A549 (cell line): ENCODE results near the gene HLA-DQB1. TPM values are rescaled to one million over a fixed set of nuclear protein-coding genes. Genes with fewer than 3 reads are reported as not detected.

Experiments used
- ATAC-seq, 2 experiments: fragments of 200-7000 bp in 1 of 2; fragments of >200 bp in 1 of 2; cut with Nextera tagmentation in 1 of 2; cut with Tn5 transposase in 1 of 2; 3 replicates each; pipeline versions ENCODE4 v1.8.0 to v1.9.1; 2018 to 2020; ENCODE audit warnings: mild to moderate bottlenecking in 1 of 2, moderate library complexity in 1 of 2
- CTCF ChIA-PET: fragments of 300-600 bp; sonication (Branson Sonifier 250); formaldehyde crosslinking; extraction: SDS; loops from one replicate; lab custom pipeline; 2021; ENCODE audit warnings: antibody characterized with exemption, inconsistent platforms; lab: Yijun Ruan, JAX
- POLR2A ChIA-PET: fragments of 350-600 bp; formaldehyde crosslinking; extraction: SDS; loops from one replicate; lab custom pipeline; 2021; ENCODE audit warnings: antibody characterized with exemption, inconsistent platforms; lab: Yijun Ruan, JAX
- DNase-seq, 2 experiments: peaks; one replicate each; pipeline versions ENCODE4 v3.0.0 to v3.0.0-alpha.2; 2011 to 2016; ENCODE audit warnings: low read depth in 1 of 2, low spot score in 1 of 2
- FAIRE-seq: peaks from 2 replicates; lab custom pipeline; 2011; peaks lifted over from hg19 to GRCh38; lab: Jason Lieb, UNC
- H3K27ac ChIP-seq, 2 experiments: fragments of >200 bp; sonication (Bioruptor Twin); formaldehyde crosslinking; 3 replicates each; pipeline ENCODE4 v1.5.1; 2016 to 2017
- H3K4me1 ChIP-seq: fragments of >200 bp; sonication (Bioruptor Twin); formaldehyde crosslinking; 3 replicates; pipeline ENCODE4 v1.6.1; 2016
- H3K4me2 ChIP-seq: fragments of >200 bp; sonication (Bioruptor Twin); formaldehyde crosslinking; 3 replicates; pipeline ENCODE4 v1.6.1; 2016
- H3K4me3 ChIP-seq: fragments of >200 bp; sonication (Bioruptor Twin); formaldehyde crosslinking; 3 replicates; pipeline ENCODE4 v1.5.1; 2016
- H3K9me3 ChIP-seq: fragments of >200 bp; sonication (Bioruptor Twin); formaldehyde crosslinking; 3 replicates; pipeline ENCODE4 v1.6.1; 2016
- BHLHE40 ChIP-seq: IDR thresholded peaks from 2 replicates; pipeline ENCODE4 v1.6.1; 2012; ENCODE audit warnings: low read depth, low read length, inconsistent platforms
- CBX2 ChIP-seq: fragments of 200-600 bp; sonication (generic); IDR thresholded peaks from 2 replicates; pipeline ENCODE4 v1.6.1; 2016; ENCODE audit warnings: low read depth, mild to moderate bottlenecking, borderline replicate concordance
- CEBPB ChIP-seq, 2 experiments: fragments of >200 bp in 1 of 2; sonication (Bioruptor Twin) in 1 of 2; formaldehyde crosslinking in 1 of 2; IDR thresholded peaks; 2 replicates each; pipeline ENCODE4 v1.6.1; 2012 to 2016
- CHD2 ChIP-seq: fragments of 150-350 bp; IDR thresholded peaks from 2 replicates; pipeline ENCODE4 v1.6.1; 2014; ENCODE audit warnings: low read length; ENCODE audit not compliant: partially characterized antibody
- EHF ChIP-seq: fragments of 250-450 bp; sonication (Bioruptor Pico); IDR thresholded peaks from 2 replicates; pipeline ENCODE4 v1.5.0; 2020; ENCODE audit warnings: mild to moderate bottlenecking
- EHMT2 ChIP-seq: fragments of 200-600 bp; sonication (generic); IDR thresholded peaks from 2 replicates; pipeline ENCODE4 v1.6.1; 2016; ENCODE audit warnings: antibody characterized with exemption, low read depth, mild to moderate bottlenecking, moderate library complexity
- EP300 ChIP-seq, 2 experiments: fragments of >200 bp; sonication (Bioruptor Twin); formaldehyde crosslinking; IDR thresholded peaks; 2 replicates in 1 of 2; 3 replicates in 1 of 2; pipeline ENCODE4 v1.6.1; 2016 to 2017
- ESRRA ChIP-seq: fragments of 150-350 bp; IDR thresholded peaks from 2 replicates; pipeline ENCODE4 v1.6.1; 2014; ENCODE audit warnings: mild to moderate bottlenecking, low read length, borderline replicate concordance
- FOSL2 ChIP-seq, 2 experiments: fragments of 450-650 bp in 1 of 2; fragments of >200 bp in 1 of 2; sonication (Bioruptor Twin) in 1 of 2; formaldehyde crosslinking; IDR thresholded peaks; 2 replicates each; pipeline versions ENCODE4 v1.5.0 to v1.6.1; 2016 to 2020; ENCODE audit warnings: mild to moderate bottlenecking in 1 of 2, moderate library complexity in 1 of 2
- HOXA7 ChIP-seq: fragments of 250-450 bp; sonication (Bioruptor Pico); IDR thresholded peaks from 2 replicates; pipeline ENCODE4 v1.5.0; 2020; ENCODE audit warnings: mild to moderate bottlenecking, moderate library complexity
- JUN ChIP-seq, 2 experiments: fragments of >200 bp; sonication (Bioruptor Twin); formaldehyde crosslinking; IDR thresholded peaks; 2 replicates in 1 of 2; 3 replicates in 1 of 2; pipeline ENCODE4 v1.6.1; 2016 to 2017
- JUNB ChIP-seq: fragments of >200 bp; sonication (Bioruptor Twin); formaldehyde crosslinking; IDR thresholded peaks from 2 replicates; pipeline ENCODE4 v1.6.1; 2016
- MAFK ChIP-seq: fragments of 450-650 bp; IDR thresholded peaks from 2 replicates; pipeline ENCODE4 v1.6.1; 2014; ENCODE audit not compliant: partially characterized antibody
- MYC ChIP-seq: IDR thresholded peaks from 2 replicates; pipeline ENCODE4 v1.6.1; 2012; ENCODE audit warnings: mild to moderate bottlenecking, inconsistent platforms, low read length, improper control_type of control experiment, borderline replicate concordance
- NFE2L2 ChIP-seq: fragments of 150-350 bp; conservative IDR thresholded peaks from 2 replicates; pipeline ENCODE4 v1.6.1; 2014; ENCODE audit warnings: low read length
- NR3C1 ChIP-seq: fragments of >200 bp; sonication (Bioruptor Twin); formaldehyde crosslinking; IDR thresholded peaks from 3 replicates; pipeline ENCODE4 v1.6.1; 2017
- PHF8 ChIP-seq: fragments of 200-600 bp; sonication (generic); IDR thresholded peaks from 2 replicates; pipeline ENCODE4 v1.6.1; 2016; ENCODE audit warnings: low read depth, mild to moderate bottlenecking, antibody characterized with exemption, moderate library complexity, borderline replicate concordance
- POLR2A ChIP-seq: IDR thresholded peaks from 2 replicates; pipeline ENCODE4 v1.6.1; 2012; ENCODE audit warnings: mild to moderate bottlenecking, low read length
- POLR2AphosphoS2 ChIP-seq: conservative IDR thresholded peaks from 2 replicates; pipeline ENCODE4 v1.6.1; 2012; ENCODE audit warnings: low read length, improper control_type of control experiment, inconsistent platforms
- RAD21 ChIP-seq, 2 experiments: fragments of >200 bp in 1 of 2; sonication (Bioruptor Twin) in 1 of 2; formaldehyde crosslinking in 1 of 2; IDR thresholded peaks in 1 of 2; conservative IDR thresholded peaks in 1 of 2; 2 replicates in 1 of 2; 3 replicates in 1 of 2; pipeline ENCODE4 v1.6.1; 2012 to 2018; ENCODE audit warnings: inconsistent platforms in 1 of 2
- RFX5 ChIP-seq: fragments of 450-650 bp; IDR thresholded peaks from 2 replicates; pipeline ENCODE4 v1.7.1; 2014; ENCODE audit warnings: antibody characterized with exemption, mild to moderate bottlenecking, moderate library complexity
- TFCP2L1 ChIP-seq: fragments of 250-450 bp; sonication (Bioruptor Pico); IDR thresholded peaks from 2 replicates; pipeline ENCODE4 v1.5.0; 2021; ENCODE audit warnings: mild to moderate bottlenecking
- TP53 ChIP-seq: fragments of 250-450 bp; sonication (Bioruptor Pico); IDR thresholded peaks from 2 replicates; pipeline ENCODE4 v1.5.0; 2021; ENCODE audit warnings: mild to moderate bottlenecking, moderate library complexity
- ZNF302 ChIP-seq: fragments of 250-450 bp; sonication (Bioruptor Pico); IDR thresholded peaks from 2 replicates; pipeline ENCODE4 v1.9.0; 2021; ENCODE audit warnings: inconsistent platforms, mild to moderate bottlenecking, moderate library complexity
- ZSCAN20 ChIP-seq: fragments of 250-450 bp; sonication (Bioruptor Pico); IDR thresholded peaks from 2 replicates; pipeline ENCODE4 v1.8.0; 2022; ENCODE audit warnings: mild to moderate bottlenecking, moderate library complexity
- WGBS: methylation state at CpG from one replicate; pipeline ENCODE4 v1.1.6; 2017; ENCODE audit errors: missing lambda C conversion rate; 5-methylcytosine and 5-hydroxymethylcytosine counted together
- polyA plus RNA-seq, 4 experiments: library from polyadenylated mRNA; depleted of rRNA in 3 of 4; stranded (reverse); fragments of >200 nt; fragmentation: RNase III in 1 of 4; extraction: RNeasy Plus Mini Kit Qiagen cat#74134 plus additional on column Dnase treatment in 1 of 4; gene quantifications; 2 replicates in 3 of 4; 3 replicates in 1 of 4; pipeline ENCODE4 v1.2.3, GENCODE V29; 2011 to 2017
- TF ChIP-seq, protein P1 (sequence below): fragments of 200-600 bp; sonication (generic); IDR thresholded peaks from 2 replicates; pipeline ENCODE4 v1.6.1; 2016; ENCODE audit warnings: antibody characterized with exemption, mild to moderate bottlenecking, moderate library complexity
- TF ChIP-seq, protein P2 (sequence below): IDR thresholded peaks from 2 replicates; pipeline ENCODE4 v1.6.1; 2012
- TF ChIP-seq, protein P3 (sequence below): fragments of >200 bp; sonication (Bioruptor Twin); formaldehyde crosslinking; IDR thresholded peaks from 3 replicates; pipeline ENCODE4 v1.6.1; 2016
- TF ChIP-seq, protein P4 (sequence below): fragments of 150-350 bp; IDR thresholded peaks from 2 replicates; pipeline ENCODE4 v1.6.1; 2014; ENCODE audit warnings: low read depth, mild to moderate bottlenecking, low read length

The HLA-DQB1 gene
- polyA plus RNA-seq, 2 of the 4 experiments (the other 2 are of a cell fraction) = not detected

DNA sequence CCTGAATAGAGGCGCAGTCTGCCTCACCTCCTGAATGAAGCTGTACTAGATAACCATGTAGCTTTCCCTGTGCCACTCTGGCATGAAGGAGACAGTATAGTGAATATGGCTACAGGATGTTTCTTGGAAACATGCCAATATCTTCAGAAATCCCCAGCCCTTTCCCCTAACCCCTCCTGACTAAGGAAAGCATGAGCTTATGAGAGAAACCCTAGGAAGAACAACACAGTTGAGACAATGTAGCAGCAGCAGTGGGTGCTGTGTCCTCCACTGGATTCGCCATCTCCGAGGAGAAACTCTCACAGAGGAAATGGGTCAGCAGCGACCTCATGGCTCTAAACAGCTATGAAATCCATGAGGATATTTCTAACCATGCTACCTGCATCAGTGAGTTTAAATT is 22.6 kb downstream of the HLA-DQB1 start:
- ATAC-seq (no peak), DNase-seq (no peak), FAIRE-seq (no peak)
- TF ChIP-seq FOSL2 (IDR thresholded peaks at IDR 0.05) (no peak), FOSL2 (CRISPR knock-in tag; IDR thresholded peaks at IDR 0.05) (no peak), CBX2 (no peak), EHMT2 (no peak), NR3C1 (no peak), PHF8 (no peak), RFX5 (no peak), ZNF302 (CRISPR knock-in tag) (no peak), NFE2L2 (no peak), ESRRA (no peak), MAFK (no peak), MYC (no peak), TP53 (CRISPR knock-in tag) (no peak), EP300 (IDR thresholded peaks at IDR 0.05) (no peak), JUNB (no peak), POLR2AphosphoS2 (no peak), CHD2 (no peak), BHLHE40 (no peak)
- TF ChIP-seq, protein P1, sequence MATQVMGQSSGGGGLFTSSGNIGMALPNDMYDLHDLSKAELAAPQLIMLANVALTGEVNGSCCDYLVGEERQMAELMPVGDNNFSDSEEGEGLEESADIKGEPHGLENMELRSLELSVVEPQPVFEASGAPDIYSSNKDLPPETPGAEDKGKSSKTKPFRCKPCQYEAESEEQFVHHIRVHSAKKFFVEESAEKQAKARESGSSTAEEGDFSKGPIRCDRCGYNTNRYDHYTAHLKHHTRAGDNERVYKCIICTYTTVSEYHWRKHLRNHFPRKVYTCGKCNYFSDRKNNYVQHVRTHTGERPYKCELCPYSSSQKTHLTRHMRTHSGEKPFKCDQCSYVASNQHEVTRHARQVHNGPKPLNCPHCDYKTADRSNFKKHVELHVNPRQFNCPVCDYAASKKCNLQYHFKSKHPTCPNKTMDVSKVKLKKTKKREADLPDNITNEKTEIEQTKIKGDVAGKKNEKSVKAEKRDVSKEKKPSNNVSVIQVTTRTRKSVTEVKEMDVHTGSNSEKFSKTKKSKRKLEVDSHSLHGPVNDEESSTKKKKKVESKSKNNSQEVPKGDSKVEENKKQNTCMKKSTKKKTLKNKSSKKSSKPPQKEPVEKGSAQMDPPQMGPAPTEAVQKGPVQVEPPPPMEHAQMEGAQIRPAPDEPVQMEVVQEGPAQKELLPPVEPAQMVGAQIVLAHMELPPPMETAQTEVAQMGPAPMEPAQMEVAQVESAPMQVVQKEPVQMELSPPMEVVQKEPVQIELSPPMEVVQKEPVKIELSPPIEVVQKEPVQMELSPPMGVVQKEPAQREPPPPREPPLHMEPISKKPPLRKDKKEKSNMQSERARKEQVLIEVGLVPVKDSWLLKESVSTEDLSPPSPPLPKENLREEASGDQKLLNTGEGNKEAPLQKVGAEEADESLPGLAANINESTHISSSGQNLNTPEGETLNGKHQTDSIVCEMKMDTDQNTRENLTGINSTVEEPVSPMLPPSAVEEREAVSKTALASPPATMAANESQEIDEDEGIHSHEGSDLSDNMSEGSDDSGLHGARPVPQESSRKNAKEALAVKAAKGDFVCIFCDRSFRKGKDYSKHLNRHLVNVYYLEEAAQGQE = no peak
- TF ChIP-seq, protein P2, sequence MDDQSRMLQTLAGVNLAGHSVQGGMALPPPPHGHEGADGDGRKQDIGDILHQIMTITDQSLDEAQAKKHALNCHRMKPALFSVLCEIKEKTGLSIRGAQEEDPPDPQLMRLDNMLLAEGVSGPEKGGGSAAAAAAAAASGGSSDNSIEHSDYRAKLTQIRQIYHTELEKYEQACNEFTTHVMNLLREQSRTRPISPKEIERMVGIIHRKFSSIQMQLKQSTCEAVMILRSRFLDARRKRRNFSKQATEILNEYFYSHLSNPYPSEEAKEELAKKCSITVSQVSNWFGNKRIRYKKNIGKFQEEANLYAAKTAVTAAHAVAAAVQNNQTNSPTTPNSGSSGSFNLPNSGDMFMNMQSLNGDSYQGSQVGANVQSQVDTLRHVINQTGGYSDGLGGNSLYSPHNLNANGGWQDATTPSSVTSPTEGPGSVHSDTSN = no peak
- TF ChIP-seq, protein P3, sequence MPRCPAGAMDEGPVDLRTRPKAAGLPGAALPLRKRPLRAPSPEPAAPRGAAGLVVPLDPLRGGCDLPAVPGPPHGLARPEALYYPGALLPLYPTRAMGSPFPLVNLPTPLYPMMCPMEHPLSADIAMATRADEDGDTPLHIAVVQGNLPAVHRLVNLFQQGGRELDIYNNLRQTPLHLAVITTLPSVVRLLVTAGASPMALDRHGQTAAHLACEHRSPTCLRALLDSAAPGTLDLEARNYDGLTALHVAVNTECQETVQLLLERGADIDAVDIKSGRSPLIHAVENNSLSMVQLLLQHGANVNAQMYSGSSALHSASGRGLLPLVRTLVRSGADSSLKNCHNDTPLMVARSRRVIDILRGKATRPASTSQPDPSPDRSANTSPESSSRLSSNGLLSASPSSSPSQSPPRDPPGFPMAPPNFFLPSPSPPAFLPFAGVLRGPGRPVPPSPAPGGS = no peak
- Histone ChIP-seq H3K27ac (no peak overlapping the region), H3K4me1 (no peaks in the 10 kb centered on the region), H3K4me2 (no peak overlapping the region), H3K4me3 (no peak overlapping the region), H3K9me3 (no peaks in the 10 kb centered on the region)
- ChIA-PET POLR2A (no interaction called here), CTCF (no interaction called here)
- WGBS = 18% methylated on average over 4 of the region's 4 CpGs

DNA sequence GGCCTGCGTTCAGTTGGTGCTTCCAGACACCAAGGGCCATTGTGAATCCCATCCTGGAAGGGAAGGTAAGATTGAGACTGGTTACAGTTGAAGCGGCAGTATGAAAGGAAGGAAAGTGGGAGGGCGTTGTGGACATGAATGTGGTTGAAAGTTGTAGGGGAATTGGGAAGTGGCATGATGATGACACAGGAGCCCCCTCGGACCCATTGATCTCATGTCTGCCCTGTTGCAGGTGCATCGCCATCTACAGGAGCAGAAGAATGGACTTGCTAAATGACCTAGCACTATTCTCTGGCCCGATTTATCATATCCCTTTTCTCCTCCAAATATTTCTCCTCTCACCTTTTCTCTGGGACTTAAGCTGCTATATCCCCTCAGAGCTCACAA is 23.7 kb downstream of the HLA-DQB1 start:
- CTCF ChIA-PET = no interaction called here
- no peak overlapping the region for H3K4me3 ChIP-seq
- ATAC-seq (no peak), DNase-seq (no peak), FAIRE-seq (no peak)
- no peak overlapping the region for H3K27ac ChIP-seq
- H3K9me3 ChIP-seq = no peaks in the 10 kb centered on the region
- no peaks in the 10 kb centered on the region for H3K4me1 ChIP-seq
- WGBS = 4% methylated on average over 3 of the region's 6 CpGs
- no peak overlapping the region for H3K4me2 ChIP-seq
- POLR2A ChIA-PET = no interaction called here
- TF ChIP-seq JUN (IDR thresholded peaks at IDR 0.05) = no peak
- TF ChIP-seq EHF (CRISPR knock-in tag) = no peak
- TF ChIP-seq ZSCAN20 (CRISPR knock-in tag) = no peak
- TF ChIP-seq RAD21 (conservative IDR thresholded peaks at IDR 0.05 in 1 of 2, IDR thresholded peaks at IDR 0.05 in 1 of 2) = no peak
- no peak for TF ChIP-seq NFE2L2
- no peak for TF ChIP-seq CBX2
- TF ChIP-seq, protein P4, sequence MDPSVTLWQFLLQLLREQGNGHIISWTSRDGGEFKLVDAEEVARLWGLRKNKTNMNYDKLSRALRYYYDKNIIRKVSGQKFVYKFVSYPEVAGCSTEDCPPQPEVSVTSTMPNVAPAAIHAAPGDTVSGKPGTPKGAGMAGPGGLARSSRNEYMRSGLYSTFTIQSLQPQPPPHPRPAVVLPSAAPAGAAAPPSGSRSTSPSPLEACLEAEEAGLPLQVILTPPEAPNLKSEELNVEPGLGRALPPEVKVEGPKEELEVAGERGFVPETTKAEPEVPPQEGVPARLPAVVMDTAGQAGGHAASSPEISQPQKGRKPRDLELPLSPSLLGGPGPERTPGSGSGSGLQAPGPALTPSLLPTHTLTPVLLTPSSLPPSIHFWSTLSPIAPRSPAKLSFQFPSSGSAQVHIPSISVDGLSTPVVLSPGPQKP = no peak
- no peak for TF ChIP-seq POLR2A
- no peak for TF ChIP-seq TFCP2L1 (CRISPR knock-in tag)
- no peak for TF ChIP-seq ZNF302 (CRISPR knock-in tag)
- no peak for TF ChIP-seq CEBPB (IDR thresholded peaks at IDR 0.05)
- no peak for TF ChIP-seq RFX5
- TF ChIP-seq CHD2 = no peak
- no peak for TF ChIP-seq HOXA7 (CRISPR knock-in tag)
- TF ChIP-seq, protein P2 = no peak
